Aorta (tissue), 5 donors: ENCODE results near the gene MREG. TPM values are rescaled to one million over a fixed set of nuclear protein-coding genes. Genes with fewer than 3 reads are reported as not detected.
"Not testable (repeated sequence)": the region's sequence is repeated elsewhere in the genome, so short reads cannot be mapped to it uniquely, and the experiment has no call there.

Experiments
- ATAC-seq: fragments of 200-7000 bp; cut with Tn5 transposase; one replicate; pipeline ENCODE4 v1.9.1; 2022; ENCODE audit warnings: moderate library complexity; ENCODE audit not compliant: low FRiP score
- DNase-seq, 2 donors: peaks; one replicate each; pipeline ENCODE4 v3.0.0-alpha.2; 2020
- H3K27ac ChIP-seq, 2 donors: one replicate each; pipeline ENCODE4 v1.5.1; 2013; ENCODE audit warnings: low read length in 2 of 2, mild to moderate bottlenecking in 2 of 2, moderate library complexity in 2 of 2, control low read depth in 1 of 2, inconsistent platforms in 1 of 2, low read depth in 1 of 2
- H3K27me3 ChIP-seq, 2 donors: one replicate each; pipeline ENCODE4 v1.6.1; 2013; ENCODE audit warnings: control low read depth in 1 of 2, low read length in 1 of 2, mild to moderate bottlenecking in 1 of 2, moderate library complexity in 1 of 2; ENCODE audit not compliant: insufficient read depth in 2 of 2, control insufficient read depth in 1 of 2
- H3K36me3 ChIP-seq, 2 donors: one replicate each; pipeline ENCODE4 v1.6.1; 2013; ENCODE audit warnings: control low read depth in 1 of 2, low read length in 1 of 2, mild to moderate bottlenecking in 1 of 2; ENCODE audit not compliant: insufficient read depth in 2 of 2, control insufficient read depth in 1 of 2
- H3K4me1 ChIP-seq, 2 donors: one replicate each; pipeline ENCODE4 v1.6.1; 2013; ENCODE audit warnings: low read length in 2 of 2, control low read depth in 1 of 2, mild to moderate bottlenecking in 1 of 2, moderate library complexity in 1 of 2; ENCODE audit not compliant: insufficient read depth in 2 of 2, control insufficient read depth in 1 of 2
- H3K4me3 ChIP-seq, 2 donors: one replicate each; pipeline ENCODE4 v1.5.1; 2013; ENCODE audit warnings: low read length in 2 of 2, control low read depth in 1 of 2, mild to moderate bottlenecking in 1 of 2
- H3K9me3 ChIP-seq: one replicate; pipeline ENCODE4 v1.6.1; 2013; ENCODE audit warnings: mild to moderate bottlenecking, low read length; ENCODE audit not compliant: control insufficient read depth
- whole genome bisulfite sequencing, 2 donors: extraction: QIAGEN DNeasy Blood & Tissue Kit; methylation state at CpG; one replicate each; pipeline ENCODE4 v1.1.7; 2013; 5-methylcytosine and 5-hydroxymethylcytosine counted together
- intact Hi-C, 2 donors: fragments of 100-400 bp; cut with DNase I; formaldehyde crosslinking; loops; one replicate each; pipeline versions ENCODE4 v1.14.2 to v1.15.0; 2022
- polyA plus RNA-seq, 2 donors: library from polyadenylated mRNA; stranded (reverse); fragments of 200-250 nt; gene quantifications; one replicate each; pipeline ENCODE4 v1.2.3, GENCODE V29; 2013
- total RNA-seq, 2 donors: library from RNA; stranded (reverse); fragmentation: NEBNext Ultra II Directional; extraction: Animal tissue kit (Norgen Biotek cat#: 25700); gene quantifications; one replicate each; pipeline ENCODE4 v1.2.1, GENCODE V29; 2021
- donor health status: healthy with polysubstance abuse.
- donor health status: Bipolar disorder and iron deficiency.
- donor health status: DM: no; HTN: no; CAD: no.
- donor health status: DM: no; HTN: no; CAD: no.
- donor health status: DM: yes; HTN: yes; CAD: no.

The MREG gene
- total and polyA plus RNA-seq, 4 donors = 0.31 to 2.5 (median 1.7) TPM

DNA sequence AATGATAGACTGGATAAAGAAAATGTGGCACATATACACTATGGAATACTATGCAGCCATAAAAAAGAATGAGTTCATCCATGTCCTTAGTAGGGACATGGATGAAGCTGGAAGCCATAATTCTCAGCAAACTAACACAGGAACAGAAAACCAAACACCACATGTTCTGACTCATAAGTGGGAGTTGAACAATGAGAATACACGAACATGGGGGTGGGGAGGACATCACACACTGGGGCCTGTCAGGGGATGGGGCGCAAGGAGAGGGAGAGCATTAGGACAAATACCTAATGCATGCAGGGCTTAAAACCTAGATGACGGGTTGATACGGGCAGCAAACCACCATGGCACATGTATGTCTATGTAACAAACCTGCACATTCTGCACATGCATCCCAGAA lies 42.5 kb downstream of the MREG start:
- intact Hi-C loops, DNase-seq, H3K9me3 ChIP-seq, ATAC-seq, H3K36me3 ChIP-seq, H3K4me3 ChIP-seq, H3K27ac ChIP-seq, H3K4me1 ChIP-seq, H3K27me3 ChIP-seq: not testable (repeated sequence)
- 93 to 97% methylated on average over 4 of the region's 4 CpGs for WGBS, 2 donors

DNA sequence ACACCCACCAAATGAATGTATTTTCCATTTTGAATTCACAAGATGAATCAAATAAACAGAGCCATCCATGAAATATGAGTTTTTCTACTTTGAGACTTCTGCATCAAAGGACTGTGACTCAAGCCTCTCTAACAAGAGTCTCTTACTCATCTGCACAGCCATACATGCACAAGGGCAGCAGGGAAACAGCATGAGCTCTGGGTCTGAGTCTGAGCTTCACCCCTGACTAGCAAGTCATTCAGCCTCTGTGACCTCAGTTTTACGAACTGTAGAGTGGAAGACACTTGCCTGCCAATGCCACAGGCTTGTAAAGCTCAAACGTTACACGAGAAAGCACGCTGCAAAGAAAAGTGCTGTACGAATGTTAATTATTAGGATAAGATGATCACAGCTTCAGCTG lies 42.9 kb downstream of the MREG start:
- Histone ChIP-seq H3K4me1 (no peaks in the 10 kb centered on the region), H3K36me3 (no peaks in the 10 kb centered on the region), H3K4me3 (no peak overlapping the region), H3K9me3 (no peaks in the 10 kb centered on the region), H3K27me3 (no peaks in the 10 kb centered on the region), H3K27ac (no peak overlapping the region)
- intact Hi-C loops = no loop called here
- DNase-seq (no peak), ATAC-seq (no peak)
- 88 to 98% methylated on average over 5 of the region's 5 CpGs for WGBS, 2 donors

DNA sequence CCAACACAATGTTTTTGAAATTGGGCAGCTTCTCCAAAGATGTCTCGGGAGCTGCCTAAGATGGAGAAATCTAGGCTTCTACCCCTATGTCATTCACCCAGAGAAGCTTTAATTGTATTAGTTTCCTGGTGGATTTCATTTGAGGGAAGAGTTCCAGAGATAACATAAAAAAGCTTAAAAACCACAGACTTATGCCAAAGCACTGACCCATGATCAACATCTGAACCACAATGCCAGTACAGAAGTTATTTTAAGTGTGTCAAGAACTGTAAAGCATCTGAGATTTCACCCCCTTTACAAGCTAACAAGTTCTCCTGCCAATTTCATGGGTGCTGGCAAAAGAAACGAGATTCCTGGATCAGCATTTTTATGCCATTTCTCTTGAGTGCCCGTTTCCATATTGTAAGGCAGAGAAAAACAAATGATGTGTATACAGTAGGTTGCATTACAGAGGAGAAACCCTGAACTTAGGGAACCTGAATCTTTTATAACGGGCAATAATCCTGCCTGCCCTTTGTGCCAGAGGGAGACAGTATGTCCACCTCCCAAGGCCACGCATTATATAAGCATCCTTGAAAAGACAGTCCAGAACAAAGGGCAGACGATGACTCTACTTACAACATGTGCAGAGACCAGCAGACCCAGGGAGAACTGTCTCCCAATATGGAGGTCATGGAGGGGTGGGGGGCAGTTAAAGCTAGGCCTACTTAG lies 44.1 kb downstream of the MREG start:
- Histone ChIP-seq H3K4me1 (no peaks in the 10 kb centered on the region), H3K36me3 (no peaks in the 10 kb centered on the region), H3K27me3 (no peaks in the 10 kb centered on the region), H3K27ac (no peak overlapping the region), H3K9me3 (no peaks in the 10 kb centered on the region), H3K4me3 (no peak overlapping the region)
- DNase-seq = no peak
- ATAC-seq = no peak
- 56% methylated on average over 6 of the region's 6 CpGs for WGBS, 2 donors
- intact Hi-C loops = no loop called here

DNA sequence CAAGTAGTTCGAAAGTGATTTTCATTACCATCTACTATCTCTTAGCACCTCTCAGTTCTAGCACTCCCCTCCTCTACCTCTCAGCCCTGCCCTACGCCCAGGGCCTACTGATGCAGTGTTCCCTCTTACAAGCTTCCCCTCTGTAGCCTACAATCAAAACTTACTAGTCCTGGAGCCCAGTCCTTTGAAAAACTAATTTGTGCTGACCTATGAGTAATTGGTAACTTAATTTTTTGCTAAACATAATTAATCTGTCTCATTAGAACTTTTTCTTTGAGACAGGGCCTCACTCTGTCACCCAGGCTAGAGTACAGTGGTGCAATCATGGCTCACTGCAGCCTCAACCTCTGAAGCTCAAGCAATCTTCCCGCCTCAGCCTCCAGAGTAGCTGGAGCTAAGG lies 44.9 kb downstream of the MREG start:
- Histone ChIP-seq H3K4me1 (no peaks in the 10 kb centered on the region), H3K4me3 (no peak overlapping the region), H3K36me3 (no peaks in the 10 kb centered on the region), H3K9me3 (no peaks in the 10 kb centered on the region), H3K27ac (no peak overlapping the region), H3K27me3 (no peaks in the 10 kb centered on the region)
- intact Hi-C loops = no loop called here
- WGBS, 2 donors = 97 to 99% methylated on average over 3 of the region's 3 CpGs
- DNase-seq (no peak), ATAC-seq (no peak)

DNA sequence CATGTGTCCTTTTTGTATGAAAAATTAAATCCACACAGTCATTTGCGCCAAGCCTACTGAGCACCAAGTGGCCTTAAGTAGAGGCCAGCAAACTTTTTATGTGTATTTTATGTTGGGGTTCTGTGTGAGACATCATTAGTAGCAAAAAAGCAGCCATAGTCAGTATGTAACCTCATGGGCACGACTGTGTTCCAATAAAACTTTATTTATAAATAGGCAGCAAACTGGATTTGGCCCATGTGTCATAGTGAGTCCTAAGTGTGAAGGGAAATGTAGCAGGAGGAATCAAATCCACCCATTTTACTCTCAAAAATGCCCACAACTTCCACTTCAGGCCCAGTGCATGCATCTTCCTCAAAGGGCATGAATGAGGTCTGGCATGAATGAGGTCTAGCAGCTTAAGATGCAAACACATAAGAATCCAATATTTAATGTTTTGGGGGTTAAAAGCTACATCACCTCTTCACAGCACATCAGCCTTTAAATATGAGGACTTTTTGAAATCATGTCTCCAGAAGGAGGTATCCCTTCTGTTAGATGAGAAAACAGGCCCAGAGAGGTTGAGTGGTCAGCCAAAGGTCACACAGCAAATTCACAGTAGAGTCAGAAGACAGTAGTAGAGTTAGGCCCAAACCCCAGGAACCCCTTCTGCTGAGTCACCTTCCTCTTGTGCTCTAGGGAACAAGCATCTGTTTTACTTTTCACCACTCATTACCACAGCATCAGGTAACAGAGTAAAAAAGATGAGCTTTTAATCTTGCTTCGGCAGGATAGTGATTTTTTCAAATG lies 45.6 kb downstream of the MREG start:
- WGBS, 2 donors = 87 to 93% methylated on average over 3 of the region's 3 CpGs
- Histone ChIP-seq H3K4me3 (no peak overlapping the region), H3K27ac (no peak overlapping the region), H3K27me3 (no peaks in the 10 kb centered on the region), H3K36me3 (no peaks in the 10 kb centered on the region), H3K9me3 (no peaks in the 10 kb centered on the region), H3K4me1 (no peaks in the 10 kb centered on the region)
- ATAC-seq (no peak), DNase-seq (no peak)
- intact Hi-C loops = no loop called here

DNA sequence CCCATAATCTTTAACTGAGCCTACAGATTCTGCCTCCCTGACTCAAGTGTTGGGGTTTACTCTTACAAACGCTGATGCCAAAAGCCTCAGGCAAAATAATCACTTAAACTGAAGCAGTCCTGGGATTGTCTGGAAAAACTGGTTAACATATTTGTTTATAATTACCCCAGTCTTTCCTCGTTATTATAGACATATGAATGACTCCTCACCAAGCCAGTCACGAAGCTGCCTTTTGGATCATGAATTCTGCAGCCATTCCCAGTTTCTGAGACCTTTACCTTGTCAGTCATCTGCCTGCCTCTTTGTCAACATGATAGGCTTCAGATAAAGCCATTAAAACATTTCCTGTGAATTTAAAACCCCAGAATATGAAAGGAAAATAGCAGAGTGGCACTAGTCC lies 46.4 kb downstream of the MREG start:
- 74 to 82% methylated on average over 3 of the region's 3 CpGs for WGBS, 2 donors
- Histone ChIP-seq H3K36me3 (no peaks in the 10 kb centered on the region), H3K9me3 (no peaks in the 10 kb centered on the region), H3K27me3 (no peaks in the 10 kb centered on the region), H3K27ac (no peak overlapping the region), H3K4me1 (no peaks in the 10 kb centered on the region), H3K4me3 (no peak overlapping the region)
- ATAC-seq = no peak
- DNase-seq = no peak
- intact Hi-C loops = no loop called here

DNA sequence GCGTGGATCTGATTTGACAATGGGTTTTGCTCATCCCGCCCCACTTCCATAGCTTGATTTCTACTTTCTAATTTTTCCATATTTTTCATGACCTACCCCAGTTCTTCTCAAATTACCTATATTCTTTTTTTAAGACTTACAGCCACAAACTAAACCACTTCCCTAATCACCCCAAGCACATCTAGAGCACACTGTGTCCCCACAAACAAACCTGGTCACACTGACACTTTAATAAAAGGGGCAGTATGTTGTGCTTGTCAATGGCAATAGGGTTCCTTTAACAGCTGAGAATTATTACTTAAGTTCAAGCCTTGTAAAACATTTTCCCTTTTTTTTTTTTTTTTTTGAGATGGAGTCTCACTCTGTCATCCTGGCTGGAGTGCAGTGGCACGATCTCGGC lies 47.1 kb downstream of the MREG start:
- Histone ChIP-seq H3K27ac (no peak overlapping the region), H3K36me3 (no peaks in the 10 kb centered on the region), H3K4me3 (no peak overlapping the region), H3K4me1 (no peaks in the 10 kb centered on the region), H3K27me3 (no peaks in the 10 kb centered on the region), H3K9me3 (no peaks in the 10 kb centered on the region)
- intact Hi-C loops = no loop called here
- no peak for ATAC-seq
- WGBS, 2 donors = 74 to 85% methylated on average over 4 of the region's 4 CpGs
- DNase-seq = no peak

DNA sequence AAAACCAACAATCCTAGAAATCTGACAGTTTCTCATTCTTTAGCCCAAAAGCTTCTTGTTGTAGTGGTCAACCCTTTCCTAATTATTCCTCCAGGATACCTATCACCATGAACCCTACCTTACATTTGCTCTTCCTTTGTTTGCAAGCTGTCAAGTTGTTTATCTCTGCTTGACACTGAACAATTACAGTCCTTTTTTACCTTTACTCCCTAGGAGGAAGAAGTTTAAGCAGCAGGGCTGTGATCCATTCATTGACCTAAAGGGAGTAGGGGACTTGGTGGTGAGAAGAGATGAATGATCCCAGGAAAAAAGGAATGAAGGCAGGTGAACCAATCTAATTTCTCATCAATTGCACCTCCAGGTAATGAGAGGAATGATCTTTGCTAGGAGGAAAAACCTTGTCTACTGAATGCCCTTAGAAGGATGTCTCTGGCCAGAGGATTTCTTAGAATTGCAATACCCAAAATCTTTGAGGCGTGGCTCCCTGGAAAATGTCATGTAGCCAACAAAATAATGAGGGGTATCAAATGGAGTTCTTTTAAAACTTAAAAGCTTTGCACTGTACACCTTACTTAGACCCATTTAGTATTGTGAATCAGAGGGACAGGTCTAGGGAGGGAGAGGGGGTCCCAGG lies 47.7 kb downstream of the MREG start:
- no peak overlapping the region for H3K27ac ChIP-seq
- DNase-seq (no peak), ATAC-seq (no peak)
- no peak overlapping the region for H3K4me3 ChIP-seq
- no peaks in the 10 kb centered on the region for H3K27me3 ChIP-seq
- H3K36me3 ChIP-seq = no peaks in the 10 kb centered on the region
- intact Hi-C loops = no loop called here
- 95 to 99% methylated on average over 1 of the region's 1 CpG for WGBS, 2 donors
- no peaks in the 10 kb centered on the region for H3K4me1 ChIP-seq
- H3K9me3 ChIP-seq = no peaks in the 10 kb centered on the region

DNA sequence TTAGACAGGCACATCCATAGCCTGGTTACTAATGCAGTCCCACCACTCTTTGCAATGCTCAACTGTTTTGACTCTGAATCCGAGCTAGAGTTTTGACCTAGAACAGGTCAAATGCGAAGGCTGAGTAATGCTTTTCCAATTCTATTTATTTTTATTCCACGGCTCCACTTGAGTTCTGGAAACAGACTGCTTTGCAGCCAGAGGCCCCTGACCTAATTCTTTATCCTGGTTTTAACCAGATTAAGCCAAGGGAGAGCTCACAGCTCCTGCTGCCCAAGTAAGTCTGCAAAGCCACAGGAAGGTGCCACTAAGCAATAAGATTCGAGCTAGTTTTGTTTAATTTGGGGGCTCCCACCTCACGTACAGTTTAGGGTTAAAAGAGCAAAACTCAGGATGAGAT lies 51.4 kb downstream of the MREG start:
- DNase-seq (no peak), ATAC-seq (no peak)
- Histone ChIP-seq H3K4me1 (no peaks in the 10 kb centered on the region), H3K9me3 (no peaks in the 10 kb centered on the region), H3K27ac (peak overlapping the region in 1 of 2 donors; percentile 29), H3K27me3 (no peaks in the 10 kb centered on the region), H3K36me3 (no peaks in the 10 kb centered on the region), H3K4me3 (no peak overlapping the region)
- 25 to 27% methylated on average over 5 of the region's 5 CpGs for WGBS, 2 donors
- intact Hi-C loops = no loop called here
